Body of pancreas (tissue), 4 donors: ENCODE results near the gene CMTM4.

Experiments
- CTCF ChIP-seq, 7 experiments: fragments of 450-650 bp in 4 of 7; fragments of 200-600 bp in 3 of 7; sonication (generic) in 3 of 7; IDR thresholded peaks; one replicate each; pipeline ENCODE4 v1.5.1; 2016 to 2019; ENCODE audit warnings: antibody characterized with exemption in 7 of 7
- POLR2A ChIP-seq, 3 donors: fragments of 450-650 bp; IDR thresholded peaks; one replicate each; pipeline ENCODE4 v1.6.1; 2016; ENCODE audit warnings: antibody characterized with exemption in 3 of 3, mild to moderate bottlenecking in 2 of 3

DNA sequence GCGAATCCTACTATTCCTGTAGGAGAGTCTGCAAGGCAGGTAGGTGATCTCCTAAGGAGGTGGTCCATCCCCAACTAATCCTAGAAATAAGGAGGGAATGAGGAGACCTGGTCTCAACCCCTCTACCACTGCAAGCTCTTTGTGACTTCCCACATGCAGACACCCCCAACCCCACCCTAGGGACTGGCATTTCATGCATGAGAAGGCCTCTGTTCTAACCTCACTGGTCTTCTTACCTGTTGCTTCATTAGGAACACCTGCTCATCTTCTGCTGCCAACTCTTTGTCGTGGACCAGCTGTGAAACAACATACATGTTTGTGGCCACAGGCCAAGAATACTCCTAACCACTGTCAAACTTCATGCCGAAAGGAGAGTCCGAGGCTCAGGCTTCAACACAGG, 32.3 kb upstream of the CMTM4 start:
- no peak for TF ChIP-seq CTCF (IDR thresholded peaks at IDR 0.05)
- no peak for TF ChIP-seq POLR2A (IDR thresholded peaks at IDR 0.05)
